HS-27A (cell line): ENCODE data around the gene DUS3L.

Experiments used
- DNase-seq: peaks from one replicate; pipeline ENCODE4 v3.0.0-alpha.2; 2012; ENCODE audit warnings: low read depth, missing footprints

Gene DUS3L

DNA sequence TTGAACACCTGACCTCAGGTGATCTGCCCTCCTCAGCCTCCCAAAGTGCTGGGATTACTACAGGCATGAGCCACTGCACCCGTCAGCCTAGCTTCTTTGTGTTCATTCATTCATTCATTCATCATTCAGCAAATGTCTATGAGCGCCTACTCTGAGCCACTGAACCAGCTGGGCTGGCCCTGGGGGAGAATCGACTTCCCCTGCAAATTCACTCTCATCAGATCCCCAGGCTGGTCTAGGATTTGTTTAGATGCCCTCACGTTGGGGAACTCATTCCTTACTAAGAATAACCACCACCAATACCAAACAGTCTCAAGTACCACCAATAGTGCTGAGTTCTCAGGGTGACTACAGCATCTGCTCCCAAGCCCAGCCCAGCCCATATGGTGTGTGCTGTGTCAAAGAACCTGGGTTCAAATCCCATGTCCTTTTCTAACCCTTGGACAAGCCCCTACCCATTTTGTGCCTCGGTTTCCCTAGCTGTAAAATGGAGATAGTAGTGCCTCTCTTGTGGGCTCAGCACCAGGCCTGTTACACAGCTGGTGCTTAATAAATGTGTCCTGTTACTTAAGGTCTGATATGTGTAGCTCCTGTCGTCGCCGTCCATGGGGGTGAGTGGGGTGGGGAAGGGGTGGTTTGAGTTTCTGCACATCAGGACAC lies 30.7 kb upstream of the DUS3L start:
- no peak for DNase-seq

GRCh38 chr19:5820785-5821184 lies 29.8 kb upstream of the DUS3L start:
- no peak for DNase-seq

GRCh38 chr19:5818594-5818993 lies 27.6 kb upstream of the DUS3L start:
- no peak for DNase-seq

- no peak for DNase-seq
Observed at GRCh38 chr19:5817218-5817617, 26.3 kb upstream of the DUS3L start.

DNA sequence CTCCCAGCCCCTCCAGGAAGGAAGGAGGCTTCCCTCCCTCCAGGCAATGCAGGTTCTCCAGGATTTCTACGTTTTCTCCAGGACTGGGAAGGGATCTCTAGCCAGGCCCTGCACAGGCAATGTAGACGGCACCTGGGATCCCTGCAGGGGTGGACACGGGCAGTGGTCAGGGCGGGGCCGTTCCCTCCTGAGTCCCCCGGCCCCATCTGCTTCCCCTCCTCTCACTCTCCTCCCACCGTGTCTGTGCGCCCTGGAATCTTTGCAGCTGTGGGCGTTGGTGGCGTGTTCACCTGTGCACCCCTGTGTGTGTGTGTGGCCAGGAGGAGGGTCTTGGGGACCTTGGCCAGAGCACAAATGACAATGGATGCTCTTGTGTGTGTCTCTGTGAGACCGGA lies 23.9 kb upstream of the DUS3L start:
- no peak for DNase-seq

GRCh38 chr19:5814123-5814851 lies 23.3 kb upstream of the DUS3L start:
- DNase-seq: no peak

DNA sequence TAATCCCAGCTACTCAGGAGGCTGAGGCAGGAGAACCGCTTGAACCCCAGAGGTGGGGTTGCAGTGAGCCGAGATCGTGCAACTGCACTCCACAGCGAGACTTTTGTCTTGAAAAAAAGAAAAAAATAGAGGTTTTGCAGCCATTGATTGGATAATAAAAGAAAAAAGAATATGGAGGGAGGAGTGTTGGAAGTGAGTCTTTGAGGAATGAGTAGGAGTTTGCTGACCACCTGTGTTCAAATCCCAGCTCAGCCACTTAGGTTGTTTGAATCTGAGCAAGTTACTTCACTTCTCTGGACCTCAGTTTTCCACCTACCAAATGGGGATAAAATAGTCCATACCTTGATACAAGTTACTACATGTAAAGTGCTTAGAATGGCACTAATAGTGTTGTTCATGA lies 20.2 kb upstream of the DUS3L start:
- DNase-seq: no peak

GRCh38 chr19:5809469-5809868 lies 18.5 kb upstream of the DUS3L start:
- no peak for DNase-seq

- no peak for DNase-seq
Observed at GRCh38 chr19:5809053-5809452, 18.1 kb upstream of the DUS3L start.

DNA sequence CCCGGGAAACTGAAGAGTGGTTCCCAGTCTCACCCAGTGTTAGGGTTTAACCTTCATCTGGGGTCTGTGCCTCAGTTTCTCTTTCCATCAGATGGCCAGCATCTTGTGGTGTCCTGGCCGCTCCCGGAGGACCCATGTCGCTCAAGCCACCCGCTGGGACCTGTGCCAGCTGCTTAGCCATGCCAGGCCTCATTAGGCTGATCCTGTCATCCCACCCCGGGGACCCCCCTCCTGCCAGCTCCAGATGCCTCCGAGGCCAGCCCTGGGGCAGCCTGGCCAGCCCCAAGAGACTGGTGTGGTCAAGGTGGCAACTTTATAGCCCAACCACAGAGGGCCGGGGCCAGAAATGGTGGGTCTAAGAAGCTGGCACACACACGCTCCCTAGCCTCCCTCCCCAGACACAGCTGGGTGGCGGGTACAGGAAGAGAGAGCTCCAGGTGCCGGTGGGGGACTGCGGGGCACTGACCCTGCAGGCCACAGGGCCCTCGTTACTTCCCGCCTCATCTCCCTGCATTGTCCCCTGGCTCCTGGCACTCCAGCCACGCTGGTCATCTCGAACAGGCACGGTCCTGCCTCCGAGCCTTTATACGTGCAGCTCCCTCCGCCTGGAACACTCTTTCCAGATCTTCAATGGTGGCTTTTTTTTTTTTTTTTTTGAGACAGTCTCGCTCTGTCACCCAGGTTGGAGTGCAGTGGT lies 17.3 kb upstream of the DUS3L start:
- DNase-seq: no peak

GRCh38 chr19:5806905-5807304 lies 15.9 kb upstream of the DUS3L start:
- DNase-seq: no peak

GRCh38 chr19:5806133-5806489 lies 15.1 kb upstream of the DUS3L start:
- DNase-seq: no peak

DNA sequence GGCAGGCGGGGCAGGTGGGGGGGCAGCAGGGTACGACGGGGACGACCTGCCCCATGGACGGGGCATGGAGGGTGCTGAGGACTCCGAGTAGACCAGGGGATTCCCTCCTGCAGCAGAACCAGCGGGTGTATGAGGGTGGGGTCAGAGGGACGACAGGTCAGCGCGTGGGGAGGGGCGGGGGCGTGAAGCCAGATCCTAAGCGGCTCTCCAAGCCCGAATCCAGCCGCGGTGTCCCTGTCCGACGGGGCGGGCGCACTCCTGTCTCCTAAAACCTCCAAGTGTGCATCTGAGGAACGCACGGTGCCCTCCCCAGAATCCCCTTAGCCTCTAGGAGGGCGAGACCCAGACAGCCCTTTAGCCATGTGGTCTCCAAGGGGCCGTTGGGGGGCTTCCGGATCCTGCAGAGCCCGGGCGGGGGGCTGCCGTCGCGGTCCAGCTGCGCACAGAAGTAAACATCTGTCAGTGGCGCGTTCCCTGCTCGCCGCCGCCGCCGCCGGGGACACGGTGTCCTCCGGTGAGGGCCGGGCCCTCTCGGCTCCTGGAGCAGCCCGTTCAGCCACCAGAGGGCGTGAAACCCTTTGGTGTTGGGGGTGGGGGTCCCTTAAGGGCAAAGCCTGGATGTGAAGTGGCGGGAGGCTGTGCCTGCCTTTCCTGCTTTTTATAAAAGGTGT lies 14.6 kb upstream of the DUS3L start:
- DNase-seq: no peak

DNA sequence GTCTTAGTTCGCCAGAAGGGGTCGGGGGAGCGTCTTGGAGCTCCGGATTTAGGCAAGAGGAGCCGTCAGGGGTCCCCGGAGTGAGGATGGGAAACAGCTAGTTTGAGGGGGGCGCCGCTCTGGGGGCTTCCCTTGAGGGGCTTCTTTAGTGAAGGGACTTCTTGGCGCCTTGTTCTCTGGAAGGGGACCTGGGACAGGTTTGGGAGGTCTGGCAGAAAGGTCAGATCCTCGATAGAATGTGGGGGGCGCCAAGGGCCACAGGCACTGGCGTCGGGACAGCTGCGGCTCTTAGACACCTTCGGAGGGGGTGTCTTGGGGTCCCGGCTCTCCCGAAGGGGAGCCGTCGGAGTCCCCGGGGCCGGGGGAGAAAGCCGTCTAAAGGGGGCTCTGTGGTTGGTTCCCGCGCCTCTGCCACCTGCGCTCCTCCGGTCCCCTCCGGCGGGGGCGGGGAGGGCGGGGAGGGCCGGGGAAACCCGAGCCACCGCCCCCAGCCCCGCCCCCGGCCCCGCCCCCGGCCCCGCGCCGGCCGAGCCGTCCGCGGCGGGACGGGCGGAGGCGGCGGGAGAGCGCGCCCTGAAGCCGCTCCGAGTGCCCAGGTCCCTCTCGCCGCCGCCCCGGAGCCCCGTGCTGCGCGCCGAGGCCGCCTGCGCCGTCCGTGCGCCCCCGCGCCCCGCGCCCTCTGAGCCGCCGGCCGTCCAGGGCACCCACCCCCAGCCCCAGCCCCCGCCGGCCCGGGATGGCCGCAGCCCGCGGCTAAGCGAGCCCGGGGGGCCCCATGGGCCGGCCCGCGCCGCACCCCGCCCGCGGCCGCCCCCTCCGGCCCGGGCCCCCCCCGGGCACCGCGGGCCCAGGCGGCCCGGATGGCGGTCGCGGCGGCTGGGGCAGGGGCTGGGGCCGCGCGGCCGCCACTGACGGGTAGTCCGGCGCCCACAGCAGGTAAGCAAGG lies 13.8 kb upstream of the DUS3L start, which contains the start of gene NRTN:
TSS of gene NRTN (plus strand) at position 552 of the 946 bp plus-strand sequence. CDS start 19,099 bp downstream, outside the sequence.
- no peak for DNase-seq

DNA sequence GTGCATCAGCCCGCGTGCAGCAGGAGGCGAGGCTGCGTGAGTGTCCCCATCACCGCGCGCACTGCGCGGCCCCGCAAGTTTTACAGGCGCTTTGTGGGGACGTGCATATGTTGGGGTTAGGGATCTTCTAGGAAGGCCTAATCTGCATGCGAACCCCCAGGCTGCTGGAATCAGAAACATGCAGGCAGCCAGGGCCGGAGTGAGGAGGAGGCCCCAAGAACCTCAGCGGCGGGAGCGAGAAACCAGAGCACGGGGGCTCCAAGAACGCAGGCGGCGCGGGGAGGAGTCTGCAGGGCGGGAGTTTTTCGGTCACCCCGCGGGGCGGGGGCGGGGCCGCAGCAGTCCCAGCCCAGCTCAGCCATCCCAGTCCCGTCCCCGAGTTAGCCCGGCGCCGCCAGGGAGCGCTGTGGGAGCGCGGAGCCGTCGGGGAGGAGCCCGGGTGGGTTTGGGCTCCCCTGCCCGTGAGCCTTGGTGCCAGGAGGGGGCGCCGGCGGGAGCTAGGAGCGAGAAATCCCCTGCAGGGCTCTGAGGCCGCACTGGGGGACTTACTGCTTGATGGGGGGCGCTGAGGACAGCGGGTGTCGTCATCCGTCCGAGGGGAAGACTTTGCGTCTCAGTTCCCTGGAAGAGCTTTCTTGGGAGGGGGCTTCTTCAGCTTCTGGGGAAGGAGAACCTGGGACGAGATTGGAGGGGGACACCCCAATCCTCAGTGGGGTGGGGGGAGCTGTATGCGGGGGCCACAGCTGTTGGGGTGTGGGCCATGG lies 13.0 kb upstream of the DUS3L start:
- peak; percentile 50 for DNase-seq

GRCh38 chr19:5803441-5803751 lies 12.4 kb upstream of the DUS3L start:
- no peak for DNase-seq

GRCh38 chr19:5801796-5802619 lies 11.0 kb upstream of the DUS3L start:
- DNase-seq: no peak

- no peak for DNase-seq
Observed at GRCh38 chr19:5800361-5801270, 9.7 kb upstream of the DUS3L start.
